Neural crest cell (in vitro differentiated cells): ENCODE data around the gene FNBP1L. TPM values are rescaled to one million over a fixed set of nuclear protein-coding genes. Genes with fewer than 3 reads are reported as not detected.
"Not testable (repeated sequence)": the region's sequence is repeated elsewhere in the genome, so short reads cannot be mapped to it uniquely, and the experiment has no call there.

Experiments
- DNase-seq: peaks from one replicate; pipeline ENCODE4 v3.0.0; 2021; ENCODE audit warnings: low read depth, mixed read lengths, low spot score
- H3K27ac Mint-ChIP-seq: one replicate; pipeline ENCODE4 v1.8.0; 2021; ENCODE audit warnings: mild to moderate bottlenecking, mixed read lengths; ENCODE audit not compliant: unreplicated experiment
- H3K27me3 Mint-ChIP-seq: 2 replicates; pipeline ENCODE4 v1.8.0; 2021; ENCODE audit warnings: low read depth, mild to moderate bottlenecking, mixed read lengths
- H3K36me3 Mint-ChIP-seq: 2 replicates; pipeline ENCODE4 v1.8.0; 2021; ENCODE audit warnings: low read depth, mild to moderate bottlenecking, mixed read lengths
- H3K4me1 Mint-ChIP-seq: 2 replicates; pipeline ENCODE4 v1.8.0; 2021; ENCODE audit warnings: mixed read lengths
- H3K4me3 Mint-ChIP-seq: one replicate; pipeline ENCODE4 v1.8.0; 2021; ENCODE audit warnings: mild to moderate bottlenecking, mixed read lengths
- H3K9me3 Mint-ChIP-seq: 2 replicates; pipeline ENCODE4 v1.8.0; 2021; ENCODE audit warnings: mixed read lengths
- CTCF ChIP-seq: fragments of 200-600 bp; sonication (generic); conservative IDR thresholded peaks from 2 replicates; pipeline ENCODE4 v1.5.0; 2021; ENCODE audit warnings: antibody characterized with exemption, mild to moderate bottlenecking
- total RNA-seq: library from RNA; stranded (reverse); gene quantifications from 2 replicates; pipeline ENCODE4 v1.2.1, GENCODE V29; 2021

Gene FNBP1L
- total RNA-seq, 1 donor from 2014 or later = 60.9 TPM

- peaks cover 16% of the 10 kb centered on the region for H3K4me1 Mint-ChIP-seq
- H3K9me3 Mint-ChIP-seq = peaks cover 14% of the 10 kb centered on the region
- H3K36me3 Mint-ChIP-seq = peaks cover 32% of the 10 kb centered on the region
- no peaks in the 10 kb centered on the region for H3K27me3 Mint-ChIP-seq
- TF ChIP-seq CTCF = no peak
- H3K4me3 Mint-ChIP-seq = no peak overlapping the region
- no peak overlapping the region for H3K27ac Mint-ChIP-seq
- no peak for DNase-seq
Observed at GRCh38 chr1:93463960-93464359, 16.0 kb downstream of the FNBP1L start.

GRCh38 chr1:93465371-93466082, 17.6 kb downstream of the FNBP1L start:
- H3K27ac Mint-ChIP-seq, DNase-seq, H3K4me3 Mint-ChIP-seq, H3K27me3 Mint-ChIP-seq: not testable (repeated sequence)
- Mint-ChIP-seq H3K4me1 (peaks cover 21% of the 10 kb centered on the region), H3K36me3 (peaks cover 31% of the 10 kb centered on the region), H3K9me3 (peaks cover 14% of the 10 kb centered on the region)

- no peak overlapping the region for H3K4me3 Mint-ChIP-seq
- H3K36me3 Mint-ChIP-seq = peaks cover 30% of the 10 kb centered on the region
- no peak for TF ChIP-seq CTCF
- no peaks in the 10 kb centered on the region for H3K27me3 Mint-ChIP-seq
- no peak overlapping the region for H3K27ac Mint-ChIP-seq
- peaks cover 14% of the 10 kb centered on the region for H3K9me3 Mint-ChIP-seq
- no peak for DNase-seq
- peaks cover 21% of the 10 kb centered on the region for H3K4me1 Mint-ChIP-seq
Observed at GRCh38 chr1:93467606-93468005, 19.7 kb downstream of the FNBP1L start.

- DNase-seq = no peak
- H3K27ac Mint-ChIP-seq = no peak overlapping the region
- H3K9me3 Mint-ChIP-seq = peaks cover 14% of the 10 kb centered on the region
- TF ChIP-seq CTCF = no peak
- no peak overlapping the region for H3K4me3 Mint-ChIP-seq
- H3K4me1 Mint-ChIP-seq = peaks cover 17% of the 10 kb centered on the region
- no peaks in the 10 kb centered on the region for H3K27me3 Mint-ChIP-seq
- H3K36me3 Mint-ChIP-seq = peaks cover 31% of the 10 kb centered on the region
Observed at GRCh38 chr1:93468662-93469061, 20.7 kb downstream of the FNBP1L start.

GRCh38 chr1:93469223-93469622, 21.3 kb downstream of the FNBP1L start:
- H3K27ac Mint-ChIP-seq, H3K4me3 Mint-ChIP-seq, DNase-seq, H3K27me3 Mint-ChIP-seq: not testable (repeated sequence)
- peaks cover 30% of the 10 kb centered on the region for H3K36me3 Mint-ChIP-seq
- H3K9me3 Mint-ChIP-seq = peaks cover 14% of the 10 kb centered on the region
- peaks cover 17% of the 10 kb centered on the region for H3K4me1 Mint-ChIP-seq

GRCh38 chr1:93471284-93471683, 23.4 kb downstream of the FNBP1L start:
- Mint-ChIP-seq H3K9me3 (peaks cover 5% of the 10 kb centered on the region), H3K27ac (no peak overlapping the region), H3K4me1 (peaks cover 20% of the 10 kb centered on the region), H3K36me3 (peaks cover 18% of the 10 kb centered on the region), H3K4me3 (no peak overlapping the region), H3K27me3 (no peaks in the 10 kb centered on the region)
- DNase-seq = no peak
- no peak for TF ChIP-seq CTCF
